Measurements from ENCODE around the gene CHSY1.

The CHSY1 gene

GRCh38 chr15:101159936-101160815, 91.7 kb downstream of the CHSY1 start:
- TF ChIP-seq RAD21 (IDR thresholded peaks at IDR 0.05; ENCODE audit: low read depth) (no peak), TAF1 (IDR thresholded peaks at IDR 0.05; ENCODE audit: low read depth) (no peak), FOXM1 (IDR thresholded peaks at IDR 0.05; ENCODE audit: borderline replicate concordance, low read depth) (no peak), TEAD4 (IDR thresholded peaks at IDR 0.05) (no peak), MAX (IDR thresholded peaks at IDR 0.05) (no peak), ZBTB7A (IDR thresholded peaks at IDR 0.05; ENCODE audit: low read depth) (no peak), CREB1 (IDR thresholded peaks at IDR 0.05; ENCODE audit: low read depth) (no peak), EGR1 (IDR thresholded peaks at IDR 0.05) (no peak)
- TF ChIP-seq, protein P1, sequence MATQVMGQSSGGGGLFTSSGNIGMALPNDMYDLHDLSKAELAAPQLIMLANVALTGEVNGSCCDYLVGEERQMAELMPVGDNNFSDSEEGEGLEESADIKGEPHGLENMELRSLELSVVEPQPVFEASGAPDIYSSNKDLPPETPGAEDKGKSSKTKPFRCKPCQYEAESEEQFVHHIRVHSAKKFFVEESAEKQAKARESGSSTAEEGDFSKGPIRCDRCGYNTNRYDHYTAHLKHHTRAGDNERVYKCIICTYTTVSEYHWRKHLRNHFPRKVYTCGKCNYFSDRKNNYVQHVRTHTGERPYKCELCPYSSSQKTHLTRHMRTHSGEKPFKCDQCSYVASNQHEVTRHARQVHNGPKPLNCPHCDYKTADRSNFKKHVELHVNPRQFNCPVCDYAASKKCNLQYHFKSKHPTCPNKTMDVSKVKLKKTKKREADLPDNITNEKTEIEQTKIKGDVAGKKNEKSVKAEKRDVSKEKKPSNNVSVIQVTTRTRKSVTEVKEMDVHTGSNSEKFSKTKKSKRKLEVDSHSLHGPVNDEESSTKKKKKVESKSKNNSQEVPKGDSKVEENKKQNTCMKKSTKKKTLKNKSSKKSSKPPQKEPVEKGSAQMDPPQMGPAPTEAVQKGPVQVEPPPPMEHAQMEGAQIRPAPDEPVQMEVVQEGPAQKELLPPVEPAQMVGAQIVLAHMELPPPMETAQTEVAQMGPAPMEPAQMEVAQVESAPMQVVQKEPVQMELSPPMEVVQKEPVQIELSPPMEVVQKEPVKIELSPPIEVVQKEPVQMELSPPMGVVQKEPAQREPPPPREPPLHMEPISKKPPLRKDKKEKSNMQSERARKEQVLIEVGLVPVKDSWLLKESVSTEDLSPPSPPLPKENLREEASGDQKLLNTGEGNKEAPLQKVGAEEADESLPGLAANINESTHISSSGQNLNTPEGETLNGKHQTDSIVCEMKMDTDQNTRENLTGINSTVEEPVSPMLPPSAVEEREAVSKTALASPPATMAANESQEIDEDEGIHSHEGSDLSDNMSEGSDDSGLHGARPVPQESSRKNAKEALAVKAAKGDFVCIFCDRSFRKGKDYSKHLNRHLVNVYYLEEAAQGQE (IDR thresholded peaks at IDR 0.05; ENCODE audit: low read depth), result no peak
- TF ChIP-seq, protein P2, sequence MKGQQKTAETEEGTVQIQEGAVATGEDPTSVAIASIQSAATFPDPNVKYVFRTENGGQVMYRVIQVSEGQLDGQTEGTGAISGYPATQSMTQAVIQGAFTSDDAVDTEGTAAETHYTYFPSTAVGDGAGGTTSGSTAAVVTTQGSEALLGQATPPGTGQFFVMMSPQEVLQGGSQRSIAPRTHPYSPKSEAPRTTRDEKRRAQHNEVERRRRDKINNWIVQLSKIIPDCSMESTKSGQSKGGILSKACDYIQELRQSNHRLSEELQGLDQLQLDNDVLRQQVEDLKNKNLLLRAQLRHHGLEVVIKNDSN (IDR thresholded peaks at IDR 0.05), result no peak

- TF ChIP-seq CEBPB (IDR thresholded peaks at IDR 0.05) (no peak), EP300 (IDR thresholded peaks at IDR 0.05; ENCODE audit: borderline replicate concordance) (no peak), FOXM1 (IDR thresholded peaks at IDR 0.05; ENCODE audit: borderline replicate concordance, low read depth) (no peak), CREB1 (IDR thresholded peaks at IDR 0.05; ENCODE audit: low read depth) (no peak), TEAD4 (IDR thresholded peaks at IDR 0.05) (no peak), MAX (IDR thresholded peaks at IDR 0.05) (no peak), YY1 (IDR thresholded peaks at IDR 0.05; ENCODE audit: low read depth) (no peak), ZBTB7A (IDR thresholded peaks at IDR 0.05; ENCODE audit: low read depth) (no peak), EGR1 (IDR thresholded peaks at IDR 0.05) (no peak), TCF12 (IDR thresholded peaks at IDR 0.05; ENCODE audit: low read depth) (no peak), RAD21 (IDR thresholded peaks at IDR 0.05; ENCODE audit: low read depth) (no peak), TAF1 (IDR thresholded peaks at IDR 0.05; ENCODE audit: low read depth) (no peak), NFIC (IDR thresholded peaks at IDR 0.05) (no peak)
- TF ChIP-seq, protein P2 (IDR thresholded peaks at IDR 0.05), result no peak
- TF ChIP-seq, protein P1 (IDR thresholded peaks at IDR 0.05; ENCODE audit: low read depth), result no peak
Measured at GRCh38 chr15:101159096-101159935, 92.5 kb downstream of the CHSY1 start.

- TF ChIP-seq RAD21 (IDR thresholded peaks at IDR 0.05; ENCODE audit: low read depth) (no peak), NFIC (IDR thresholded peaks at IDR 0.05) (no peak), EGR1 (IDR thresholded peaks at IDR 0.05) (no peak), CEBPB (IDR thresholded peaks at IDR 0.05) (no peak), ZBTB7A (IDR thresholded peaks at IDR 0.05; ENCODE audit: low read depth) (no peak), TCF12 (IDR thresholded peaks at IDR 0.05; ENCODE audit: low read depth) (no peak)
Measured at GRCh38 chr15:101158166-101159095, 93.4 kb downstream of the CHSY1 start.

DNA sequence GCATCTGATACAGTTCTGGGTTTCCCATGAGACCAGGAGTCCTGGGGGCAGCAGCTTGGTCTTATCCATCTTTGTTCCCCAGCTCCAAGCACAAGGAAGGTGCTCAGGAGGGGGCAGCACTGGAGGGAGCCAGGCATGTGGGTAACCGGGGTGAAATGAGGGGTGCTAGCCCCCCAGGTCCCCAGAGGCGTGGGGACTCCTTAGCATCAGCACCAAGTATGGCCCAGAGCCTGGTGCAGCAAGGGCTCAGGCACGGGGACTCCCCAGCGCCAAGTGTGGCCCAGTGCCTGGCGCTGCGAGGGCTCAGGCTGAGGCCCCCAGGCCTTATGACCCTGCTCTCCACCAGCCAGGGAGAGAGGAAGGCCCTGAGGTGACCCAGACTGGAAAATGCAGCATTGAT, 94.1 kb downstream of the CHSY1 start:
- TF ChIP-seq, protein P2 (IDR thresholded peaks at IDR 0.05), result no peak
- no peak for TF ChIP-seq FOXM1 (IDR thresholded peaks at IDR 0.05; ENCODE audit: borderline replicate concordance, low read depth)
- TF ChIP-seq MAX (IDR thresholded peaks at IDR 0.05), result no peak
- TF ChIP-seq NFIC (IDR thresholded peaks at IDR 0.05), result no peak
- no peak for TF ChIP-seq TEAD4 (IDR thresholded peaks at IDR 0.05)
- TF ChIP-seq EP300 (IDR thresholded peaks at IDR 0.05; ENCODE audit: borderline replicate concordance), result no peak
- no peak for TF ChIP-seq CEBPB (IDR thresholded peaks at IDR 0.05)
- no peak for TF ChIP-seq TAF1 (IDR thresholded peaks at IDR 0.05; ENCODE audit: low read depth)
- TF ChIP-seq, protein P1 (IDR thresholded peaks at IDR 0.05; ENCODE audit: low read depth), result no peak
- no peak for TF ChIP-seq CREB1 (IDR thresholded peaks at IDR 0.05; ENCODE audit: low read depth)
- TF ChIP-seq ZBTB7A (IDR thresholded peaks at IDR 0.05; ENCODE audit: low read depth), result no peak
- TF ChIP-seq EGR1 (IDR thresholded peaks at IDR 0.05), result no peak
- TF ChIP-seq TCF12 (IDR thresholded peaks at IDR 0.05; ENCODE audit: low read depth), result no peak
- no peak for TF ChIP-seq YY1 (IDR thresholded peaks at IDR 0.05; ENCODE audit: low read depth)
- TF ChIP-seq RAD21 (IDR thresholded peaks at IDR 0.05; ENCODE audit: low read depth), result no peak

Measured in Ishikawa (cell line).